CD4-positive, alpha-beta T cell treated with Interleukin-6 at 100 ng/mL for 8 hours (primary cell): Measurements from ENCODE around the gene CDC25B.
A peak's percentile ranks its signal among the peaks of the same experiment; 100 is the strongest.
"Not testable (repeated sequence)": the region's sequence is repeated elsewhere in the genome, so short reads cannot be mapped to it uniquely, and the experiment has no call there.

Experiments used
- DNase-seq: peaks from one replicate; pipeline ENCODE4 v3.0.0-alpha.2; 2020; ENCODE audit warnings: mixed read lengths, low spot score

The CDC25B gene

DNA sequence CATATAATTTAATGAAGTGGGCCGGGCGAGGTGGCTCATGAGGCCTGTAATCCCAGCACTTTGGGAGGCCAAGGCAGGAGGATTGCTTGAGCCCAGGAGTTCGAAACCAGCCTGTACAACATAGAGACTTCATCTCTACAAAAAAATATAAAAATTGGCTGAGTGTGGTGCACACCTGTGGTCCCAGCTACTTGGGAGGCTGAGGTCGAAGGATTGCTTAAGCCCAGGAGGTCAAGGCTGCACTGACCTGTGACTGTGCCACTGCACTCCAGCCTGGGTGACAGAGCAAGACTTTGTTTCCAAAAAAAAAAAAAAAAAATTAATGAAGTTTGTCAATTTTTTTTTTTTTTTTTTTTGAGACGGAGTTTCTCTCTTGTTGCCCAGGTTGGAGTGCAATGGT is 33.8 kb downstream of the CDC25B start:
- DNase-seq = not testable (repeated sequence)

- no peak for DNase-seq
Measured at GRCh38 chr20:3836132-3836531, 40.0 kb downstream of the CDC25B start.

DNA sequence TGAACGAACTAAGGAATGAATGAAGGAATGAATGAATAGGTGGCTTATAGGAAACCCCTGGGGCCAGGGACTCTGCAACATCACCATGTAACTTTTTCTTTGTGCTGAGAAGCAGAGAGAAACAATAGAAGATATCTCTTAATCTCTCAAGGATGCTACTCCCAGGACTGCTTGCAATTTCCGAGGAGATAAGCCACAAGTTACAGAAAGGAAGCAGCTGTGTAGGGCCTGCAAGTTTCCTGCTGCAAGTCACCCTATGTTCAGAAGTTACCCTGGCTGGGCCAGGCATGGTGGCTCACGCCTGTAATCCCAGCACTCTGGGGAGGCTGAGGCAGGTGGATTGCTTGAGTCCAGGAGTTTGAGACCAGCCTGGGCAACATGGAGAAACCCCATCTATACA is 43.2 kb downstream of the CDC25B start:
- DNase-seq = no peak

GRCh38 chr20:3840201-3840600 is 44.1 kb downstream of the CDC25B start:
- DNase-seq = not testable (repeated sequence)

GRCh38 chr20:3842348-3842930 is 46.3 kb downstream of the CDC25B start:
- DNase-seq = no peak

- DNase-seq = no peak
Measured at GRCh38 chr20:3843490-3843889, 47.4 kb downstream of the CDC25B start.

DNA sequence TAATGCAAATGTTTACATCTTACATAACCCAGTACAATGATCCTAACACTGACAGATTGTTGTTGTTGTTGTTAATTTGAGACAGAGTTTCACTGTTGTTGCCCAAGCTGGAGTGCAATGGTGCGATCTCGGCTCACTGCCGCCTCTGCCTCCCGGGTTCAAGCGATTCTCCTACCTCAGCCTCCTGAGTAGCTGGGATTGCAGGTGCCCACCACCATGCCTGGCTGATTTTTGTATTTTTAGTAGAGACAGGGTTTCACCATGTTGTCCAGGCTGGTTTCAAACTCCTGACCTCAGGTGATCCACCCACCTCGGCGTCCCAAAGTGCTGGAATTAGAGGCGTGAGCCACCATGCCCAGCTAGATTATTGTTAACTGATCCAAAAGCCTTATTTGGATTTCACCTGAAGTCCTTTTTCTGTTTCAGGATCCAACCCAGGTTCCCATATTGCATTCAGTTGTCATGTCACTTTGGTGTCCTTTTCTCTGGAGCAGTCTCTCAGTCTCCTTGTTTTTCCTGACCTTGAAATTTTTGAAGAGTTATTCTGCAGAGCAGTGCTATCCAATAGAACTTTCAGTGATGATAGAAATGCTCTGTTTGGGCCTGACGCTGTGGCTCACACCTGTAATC is 48.0 kb downstream of the CDC25B start:
- not testable (repeated sequence) for DNase-seq

- no peak for DNase-seq
Measured at GRCh38 chr20:3846378-3846739, 50.2 kb downstream of the CDC25B start.

GRCh38 chr20:3846740-3847428 is 50.8 kb downstream of the CDC25B start, which contains the start of gene MAVS:
TSS of gene MAVS (plus strand) at chr20:3846834. CDS start at chr20:3854625, 7,791 bp downstream.
- DNase-seq = peak; percentile 83

GRCh38 chr20:3847429-3847940 is 51.4 kb downstream of the CDC25B start:
- no peak for DNase-seq

- no peak for DNase-seq
Measured at GRCh38 chr20:3848565-3848964, 52.5 kb downstream of the CDC25B start.

GRCh38 chr20:3854462-3854871 is 58.4 kb downstream of the CDC25B start:
- DNase-seq = no peak
